ENCODE results near the gene GAS5.

The GAS5 gene

GRCh38 chr1:173824315-173825081, 43.3 kb downstream of the GAS5 start, which contains the start of the genes CENPL and DARS2:
Gene CENPL, minus strand, starts transcription at chr1:173824883. Its CDS starts 13,584 bp downstream, at chr1:173811299.
Gene DARS2, plus strand, starts transcription at chr1:173824673. Its CDS starts 557 bp downstream, at chr1:173825230.
- peak; percentile 79 for DNase-seq (ENCODE audit: low read depth)

- no peak for DNase-seq (ENCODE audit: low read depth)
Measured at GRCh38 chr1:173823781-173824314, 43.9 kb downstream of the GAS5 start.

- no peak for DNase-seq (ENCODE audit: low read depth)
Measured at GRCh38 chr1:173821680-173822079, 46.1 kb downstream of the GAS5 start.

- no peak for DNase-seq (ENCODE audit: low read depth)
Measured at GRCh38 chr1:173818459-173818858, 49.3 kb downstream of the GAS5 start.

All from activated T-helper 1 cell treated with Interleukin-2 at 50 U/mL for 16 hours (primary cell).